ENCODE data around the gene IMMT.

DNA sequence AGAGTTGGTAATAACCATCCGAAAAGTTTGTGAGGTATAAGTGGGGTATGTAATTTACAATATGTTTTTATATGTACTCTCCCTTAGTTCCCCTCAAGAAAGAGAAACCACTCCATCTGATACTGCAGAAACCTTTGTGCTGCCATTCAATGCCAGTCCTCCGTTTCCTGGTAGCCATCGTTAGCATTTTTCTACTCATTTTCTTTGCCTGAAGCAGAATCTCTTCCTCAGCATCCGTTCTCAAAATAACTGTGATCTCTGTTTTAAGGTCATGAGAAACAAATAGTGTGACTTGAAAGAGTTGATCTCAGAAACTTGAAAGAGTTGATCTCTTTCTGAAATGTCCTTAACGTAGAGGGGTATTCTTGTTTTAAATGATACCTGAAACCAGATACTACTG is 88.2 kb downstream of the IMMT start:
- TF ChIP-seq, protein P1, sequence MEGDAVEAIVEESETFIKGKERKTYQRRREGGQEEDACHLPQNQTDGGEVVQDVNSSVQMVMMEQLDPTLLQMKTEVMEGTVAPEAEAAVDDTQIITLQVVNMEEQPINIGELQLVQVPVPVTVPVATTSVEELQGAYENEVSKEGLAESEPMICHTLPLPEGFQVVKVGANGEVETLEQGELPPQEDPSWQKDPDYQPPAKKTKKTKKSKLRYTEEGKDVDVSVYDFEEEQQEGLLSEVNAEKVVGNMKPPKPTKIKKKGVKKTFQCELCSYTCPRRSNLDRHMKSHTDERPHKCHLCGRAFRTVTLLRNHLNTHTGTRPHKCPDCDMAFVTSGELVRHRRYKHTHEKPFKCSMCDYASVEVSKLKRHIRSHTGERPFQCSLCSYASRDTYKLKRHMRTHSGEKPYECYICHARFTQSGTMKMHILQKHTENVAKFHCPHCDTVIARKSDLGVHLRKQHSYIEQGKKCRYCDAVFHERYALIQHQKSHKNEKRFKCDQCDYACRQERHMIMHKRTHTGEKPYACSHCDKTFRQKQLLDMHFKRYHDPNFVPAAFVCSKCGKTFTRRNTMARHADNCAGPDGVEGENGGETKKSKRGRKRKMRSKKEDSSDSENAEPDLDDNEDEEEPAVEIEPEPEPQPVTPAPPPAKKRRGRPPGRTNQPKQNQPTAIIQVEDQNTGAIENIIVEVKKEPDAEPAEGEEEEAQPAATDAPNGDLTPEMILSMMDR (IDR thresholded peaks at IDR 0.05; ENCODE audit: insufficient read depth, low read length), result no peak
- TF ChIP-seq POLR2AphosphoS5 (IDR thresholded peaks at IDR 0.05; ENCODE audit: low read depth), result no peak
